ENCODE measurements around the gene UBL5.

The UBL5 gene

GRCh38 chr19:9857076-9857721 is 29.5 kb downstream of the UBL5 start:
- H3K27ac ChIP-seq (replicated peaks), result no peak overlapping the region
- DNase-seq (ENCODE audit: low read depth in 1 of 2, low spot score in 1 of 2), result no peak
- no peak overlapping the region for H3K4me3 ChIP-seq (replicated peaks; ENCODE audit: insufficient read depth, low read length)
- H3K27me3 ChIP-seq (ENCODE audit: insufficient read depth, poor library complexity, severe bottlenecking), result no peaks in the 10 kb centered on the region
- TF ChIP-seq POLR2AphosphoS5 (IDR thresholded peaks at IDR 0.05; ENCODE audit: low read depth) (no peak), SPI1 (IDR thresholded peaks at IDR 0.05; ENCODE audit: borderline replicate concordance, low read depth) (no peak), CTCF (IDR thresholded peaks at IDR 0.05; ENCODE audit: insufficient read depth, low read length) (no peak), GABPA (IDR thresholded peaks at IDR 0.05; ENCODE audit: low read depth) (no peak), REST (IDR thresholded peaks at IDR 0.05; ENCODE audit: insufficient replicate concordance, low read depth) (no peak)

GRCh38 chr19:9857920-9858746 is 30.4 kb downstream of the UBL5 start:
- no peak overlapping the region for H3K27ac ChIP-seq (replicated peaks)
- TF ChIP-seq CTCF (IDR thresholded peaks at IDR 0.05; ENCODE audit: insufficient read depth, low read length), result no peak
- TF ChIP-seq POLR2AphosphoS5 (IDR thresholded peaks at IDR 0.05; ENCODE audit: low read depth), result no peak
- no peak for TF ChIP-seq REST (IDR thresholded peaks at IDR 0.05; ENCODE audit: insufficient replicate concordance, low read depth)
- peak; percentile 83 for TF ChIP-seq SPI1 (IDR thresholded peaks at IDR 0.05; ENCODE audit: borderline replicate concordance, low read depth)
- no peaks in the 10 kb centered on the region for H3K27me3 ChIP-seq (ENCODE audit: insufficient read depth, poor library complexity, severe bottlenecking)
- no peak overlapping the region for H3K4me3 ChIP-seq (replicated peaks; ENCODE audit: insufficient read depth, low read length)
- DNase-seq (ENCODE audit: low read depth in 1 of 2, low spot score in 1 of 2), result peak in 1 of 2 experiments; percentile 21

- no peak overlapping the region for H3K27ac ChIP-seq (replicated peaks)
- TF ChIP-seq CTCF (IDR thresholded peaks at IDR 0.05; ENCODE audit: insufficient read depth, low read length) (no peak), POLR2AphosphoS5 (IDR thresholded peaks at IDR 0.05; ENCODE audit: low read depth) (no peak), REST (IDR thresholded peaks at IDR 0.05; ENCODE audit: insufficient replicate concordance, low read depth) (no peak)
- H3K27me3 ChIP-seq (ENCODE audit: insufficient read depth, poor library complexity, severe bottlenecking), result no peaks in the 10 kb centered on the region
Observed at GRCh38 chr19:9858766-9859165, 31.0 kb downstream of the UBL5 start.

More at GRCh38 chr19:9858766-9859165, 31.0 kb downstream of the UBL5 start:
- DNase-seq (ENCODE audit: low read depth in 1 of 2, low spot score in 1 of 2), result no peak
- no peak overlapping the region for H3K4me3 ChIP-seq (replicated peaks; ENCODE audit: insufficient read depth, low read length)
